Karpas-422 (cell line): Measurements from ENCODE around the gene PRKN. TPM values are rescaled to one million over a fixed set of nuclear protein-coding genes. Genes with fewer than 3 reads are reported as not detected.
"Not testable (repeated sequence)": the region's sequence is repeated elsewhere in the genome, so short reads cannot be mapped to it uniquely, and the experiment has no call there.

ENCODE experiments used
- DNase-seq: peaks from one replicate; pipeline ENCODE4 v3.0.0-alpha.2; 2015
- H2AFZ ChIP-seq: fragments of 200-600 bp; sonication (generic); 2 replicates; pipeline ENCODE4 v1.6.1; 2014; ENCODE audit warnings: antibody characterized with exemption, low read length, mixed read lengths
- H3K27ac ChIP-seq: fragments of 200-600 bp; sonication (generic); 2 replicates; pipeline ENCODE4 v1.5.1; 2014; ENCODE audit warnings: mild to moderate bottlenecking, low read length, moderate library complexity
- H3K27me3 ChIP-seq: fragments of 200-600 bp; sonication (generic); 2 replicates; pipeline ENCODE4 v1.6.1; 2014; ENCODE audit warnings: low read length, mixed read lengths
- H3K36me3 ChIP-seq: fragments of 200-600 bp; sonication (generic); 2 replicates; pipeline ENCODE4 v1.6.1; 2014; ENCODE audit warnings: low read length, mixed read lengths; ENCODE audit not compliant: insufficient read depth
- H3K4me1 ChIP-seq: fragments of 200-600 bp; sonication (generic); 2 replicates; pipeline ENCODE4 v1.6.1; 2014; ENCODE audit warnings: mild to moderate bottlenecking, low read length, mixed read lengths
- H3K4me2 ChIP-seq: fragments of 200-600 bp; sonication (generic); 2 replicates; pipeline ENCODE4 v1.6.1; 2014; ENCODE audit warnings: low read length, low read depth, mild to moderate bottlenecking; ENCODE audit not compliant: poor library complexity, severe bottlenecking
- H3K4me3 ChIP-seq: fragments of 200-600 bp; sonication (generic); 2 replicates; pipeline ENCODE4 v1.5.1; 2014; ENCODE audit warnings: mild to moderate bottlenecking, antibody characterized with exemption, low read length, mixed read lengths
- H3K79me2 ChIP-seq: fragments of 200-600 bp; sonication (generic); 2 replicates; pipeline ENCODE4 v1.6.1; 2014; ENCODE audit warnings: mild to moderate bottlenecking, low read length, mixed read lengths
- H3K9ac ChIP-seq: fragments of 200-600 bp; sonication (generic); 2 replicates; pipeline ENCODE4 v1.6.0; 2014; ENCODE audit warnings: low read length
- H3K9me2 ChIP-seq: fragments of 200-600 bp; sonication (generic), shearing (Covaris generic); replicated peaks from 2 replicates; pipeline ENCODE4 v1.6.0; 2014; ENCODE audit warnings: mild to moderate bottlenecking, low read length, moderate library complexity; ENCODE audit not compliant: insufficient read depth
- H3K9me3 ChIP-seq: fragments of 300-700, 200-600 bp; sonication (generic); 2 replicates; pipeline ENCODE4 v1.6.1; 2014; ENCODE audit warnings: low read length, mixed read lengths
- H4K20me1 ChIP-seq: fragments of 200-600 bp; sonication (generic); 2 replicates; pipeline ENCODE4 v1.6.1; 2014; ENCODE audit warnings: mild to moderate bottlenecking, antibody characterized with exemption, low read length, low read depth; ENCODE audit not compliant: insufficient read depth
- total RNA-seq: library from RNA; depleted of rRNA; stranded (reverse); fragments of >200 nt; shearing (Covaris generic); gene quantifications from 2 replicates; pipeline ENCODE4 v1.2.3, GENCODE V29; 2014; ENCODE audit warnings: low replicate concordance

The PRKN gene
- total RNA-seq, 1 experiment from 2014 or later, result not detected

- no peak for DNase-seq
- Histone ChIP-seq H3K4me3 (no peak overlapping the region), H3K36me3 (no peaks in the 10 kb centered on the region), H3K27me3 (no peaks in the 10 kb centered on the region), H3K9me2 (no peaks in the 10 kb centered on the region), H3K9ac (no peak overlapping the region), H3K79me2 (no peaks in the 10 kb centered on the region), H2AFZ (no peak overlapping the region), H3K4me2 (no peak overlapping the region), H3K4me1 (no peaks in the 10 kb centered on the region), H3K9me3 (peaks cover 9% of the 10 kb centered on the region), H3K27ac (no peak overlapping the region), H4K20me1 (no peaks in the 10 kb centered on the region)
These were observed 44.4 kb downstream of the PRKN start for GRCh38 chr6:162683135-162683534.

DNA sequence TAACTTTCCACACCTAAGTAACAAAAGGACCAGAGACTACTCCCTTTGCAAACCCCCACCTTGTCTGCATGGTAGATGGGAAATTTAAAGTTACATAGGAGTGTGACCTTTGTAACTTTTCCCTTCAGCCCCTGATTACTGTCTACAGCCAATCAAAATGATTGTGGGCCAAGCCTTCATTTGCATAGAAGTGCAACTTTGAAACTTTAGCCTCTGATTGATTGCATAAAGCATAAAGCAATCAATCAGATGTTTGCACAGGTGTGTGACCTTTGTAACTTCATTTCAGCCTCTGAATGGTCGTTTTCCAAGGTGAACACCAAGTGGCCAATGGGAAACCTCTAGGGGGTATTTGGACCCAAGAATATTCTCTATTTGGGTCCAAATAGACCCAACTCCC, 46.1 kb downstream of the PRKN start:
- Histone ChIP-seq H4K20me1 (no peaks in the 10 kb centered on the region), H3K4me3 (no peak overlapping the region), H3K4me1 (no peaks in the 10 kb centered on the region), H3K9me3 (peaks cover 9% of the 10 kb centered on the region), H2AFZ (no peak overlapping the region), H3K27ac (no peak overlapping the region), H3K4me2 (no peak overlapping the region), H3K36me3 (no peaks in the 10 kb centered on the region), H3K27me3 (no peaks in the 10 kb centered on the region), H3K9ac (no peak overlapping the region), H3K9me2 (no peaks in the 10 kb centered on the region), H3K79me2 (no peaks in the 10 kb centered on the region)
- DNase-seq, result no peak

DNA sequence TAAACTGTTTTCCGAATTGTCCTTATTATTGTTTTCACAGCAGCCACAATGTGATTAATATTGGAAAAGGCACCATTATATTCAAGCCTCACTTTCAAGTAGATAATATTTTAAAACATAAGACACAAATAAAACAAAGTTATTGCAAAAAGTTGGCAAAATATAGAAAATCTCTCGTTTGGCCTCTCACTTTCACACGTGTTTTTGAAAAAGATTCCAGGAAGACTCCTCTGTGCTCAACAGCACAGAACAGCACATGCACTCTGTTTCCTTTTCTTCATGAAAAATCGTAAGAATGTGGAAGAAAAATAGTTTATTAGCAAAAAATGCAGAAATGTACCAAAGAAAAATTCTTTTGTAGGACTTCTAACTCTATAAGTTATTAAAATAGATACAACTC, 46.7 kb downstream of the PRKN start:
- no peaks in the 10 kb centered on the region for H3K27me3 ChIP-seq
- no peak overlapping the region for H3K9ac ChIP-seq
- H3K4me2 ChIP-seq, result no peak overlapping the region
- no peaks in the 10 kb centered on the region for H4K20me1 ChIP-seq
- H3K9me3 ChIP-seq, result peaks cover 9% of the 10 kb centered on the region
- H3K4me3 ChIP-seq, result no peak overlapping the region
- no peak overlapping the region for H2AFZ ChIP-seq
- no peaks in the 10 kb centered on the region for H3K9me2 ChIP-seq
- no peaks in the 10 kb centered on the region for H3K36me3 ChIP-seq
- no peak overlapping the region for H3K27ac ChIP-seq
- no peaks in the 10 kb centered on the region for H3K79me2 ChIP-seq
- H3K4me1 ChIP-seq, result no peaks in the 10 kb centered on the region
- no peak for DNase-seq

- H3K9ac ChIP-seq, result no peak overlapping the region
- H4K20me1 ChIP-seq, result no peaks in the 10 kb centered on the region
- H3K27ac ChIP-seq, result no peak overlapping the region
- no peak overlapping the region for H2AFZ ChIP-seq
- H3K27me3 ChIP-seq, result no peaks in the 10 kb centered on the region
- no peak overlapping the region for H3K4me3 ChIP-seq
- H3K9me3 ChIP-seq, result peaks cover 5% of the 10 kb centered on the region
- no peaks in the 10 kb centered on the region for H3K4me1 ChIP-seq
- no peak overlapping the region for H3K4me2 ChIP-seq
- H3K79me2 ChIP-seq, result no peaks in the 10 kb centered on the region
- no peaks in the 10 kb centered on the region for H3K9me2 ChIP-seq
- H3K36me3 ChIP-seq, result no peaks in the 10 kb centered on the region
- no peak for DNase-seq
These were observed 47.2 kb downstream of the PRKN start for GRCh38 chr6:162680367-162680766.

- Histone ChIP-seq H3K9ac (no peak overlapping the region), H3K4me1 (no peaks in the 10 kb centered on the region), H3K9me2 (no peaks in the 10 kb centered on the region), H2AFZ (no peak overlapping the region), H3K27me3 (no peaks in the 10 kb centered on the region), H3K4me3 (no peak overlapping the region), H4K20me1 (no peaks in the 10 kb centered on the region), H3K36me3 (no peaks in the 10 kb centered on the region), H3K79me2 (no peaks in the 10 kb centered on the region), H3K27ac (no peak overlapping the region), H3K9me3 (peaks cover 7% of the 10 kb centered on the region), H3K4me2 (no peak overlapping the region)
- no peak for DNase-seq
These were observed 47.9 kb downstream of the PRKN start for GRCh38 chr6:162679681-162680080.

DNA sequence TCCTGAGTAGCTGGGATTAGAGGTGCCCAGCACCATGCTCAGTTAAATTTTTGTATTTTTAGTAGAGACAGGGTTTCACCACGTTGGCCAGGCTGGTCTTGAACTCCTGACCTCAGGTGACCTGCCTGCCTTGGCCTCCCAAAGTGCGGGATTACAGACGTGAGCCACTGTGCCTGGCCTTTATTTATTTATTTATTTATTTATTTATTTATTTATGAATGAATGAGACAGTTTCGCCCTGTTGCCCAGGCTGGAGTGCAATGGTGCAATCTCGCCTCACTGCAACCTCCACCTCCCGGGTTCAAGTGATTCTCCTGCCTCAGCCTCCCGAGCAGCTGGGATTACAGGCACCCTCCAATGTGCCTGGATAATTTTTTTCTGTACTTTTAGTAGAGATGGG, 48.7 kb downstream of the PRKN start:
- H3K4me2 ChIP-seq, H2AFZ ChIP-seq, H3K9ac ChIP-seq, H3K9me3 ChIP-seq, H3K27me3 ChIP-seq, H3K4me1 ChIP-seq, H3K4me3 ChIP-seq, H3K27ac ChIP-seq, H3K9me2 ChIP-seq, H4K20me1 ChIP-seq, H3K36me3 ChIP-seq, DNase-seq, H3K79me2 ChIP-seq: not testable (repeated sequence)

DNA sequence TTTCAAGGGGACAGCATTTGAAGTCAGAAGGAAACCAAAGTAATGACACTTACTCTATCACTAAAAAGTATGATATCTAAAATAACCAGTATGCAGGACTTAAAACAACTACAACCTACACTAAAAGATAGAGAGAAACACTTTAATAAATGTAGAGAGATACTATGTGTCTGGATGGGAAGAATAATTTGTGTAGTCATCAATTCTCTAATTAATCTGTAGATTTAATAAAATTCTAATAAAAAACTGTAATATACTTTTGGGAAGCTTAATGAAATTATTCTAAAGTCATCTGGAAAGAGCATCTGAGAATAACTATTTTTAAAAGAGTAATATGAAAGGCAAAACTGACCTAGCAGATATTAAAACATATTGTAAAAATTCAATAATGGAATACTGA, 52.1 kb downstream of the PRKN start:
- peaks cover 7% of the 10 kb centered on the region for H3K9me3 ChIP-seq
- H2AFZ ChIP-seq, result no peak overlapping the region
- no peaks in the 10 kb centered on the region for H3K9me2 ChIP-seq
- no peaks in the 10 kb centered on the region for H3K36me3 ChIP-seq
- no peaks in the 10 kb centered on the region for H3K27me3 ChIP-seq
- H3K4me1 ChIP-seq, result no peaks in the 10 kb centered on the region
- H3K9ac ChIP-seq, result no peak overlapping the region
- H4K20me1 ChIP-seq, result no peaks in the 10 kb centered on the region
- no peak overlapping the region for H3K4me3 ChIP-seq
- H3K4me2 ChIP-seq, result no peak overlapping the region
- no peak for DNase-seq
- H3K79me2 ChIP-seq, result no peaks in the 10 kb centered on the region
- no peak overlapping the region for H3K27ac ChIP-seq

- H3K4me1 ChIP-seq, result no peaks in the 10 kb centered on the region
- H4K20me1 ChIP-seq, result no peaks in the 10 kb centered on the region
- no peak overlapping the region for H3K27ac ChIP-seq
- H3K9me2 ChIP-seq, result no peaks in the 10 kb centered on the region
- no peak overlapping the region for H3K4me2 ChIP-seq
- DNase-seq, result no peak
- no peaks in the 10 kb centered on the region for H3K27me3 ChIP-seq
- peaks cover 5% of the 10 kb centered on the region for H3K9me3 ChIP-seq
- H3K36me3 ChIP-seq, result no peaks in the 10 kb centered on the region
- no peak overlapping the region for H3K9ac ChIP-seq
- no peak overlapping the region for H3K4me3 ChIP-seq
- H2AFZ ChIP-seq, result no peak overlapping the region
- no peaks in the 10 kb centered on the region for H3K79me2 ChIP-seq
These were observed 53.1 kb downstream of the PRKN start for GRCh38 chr6:162674452-162674851.

DNA sequence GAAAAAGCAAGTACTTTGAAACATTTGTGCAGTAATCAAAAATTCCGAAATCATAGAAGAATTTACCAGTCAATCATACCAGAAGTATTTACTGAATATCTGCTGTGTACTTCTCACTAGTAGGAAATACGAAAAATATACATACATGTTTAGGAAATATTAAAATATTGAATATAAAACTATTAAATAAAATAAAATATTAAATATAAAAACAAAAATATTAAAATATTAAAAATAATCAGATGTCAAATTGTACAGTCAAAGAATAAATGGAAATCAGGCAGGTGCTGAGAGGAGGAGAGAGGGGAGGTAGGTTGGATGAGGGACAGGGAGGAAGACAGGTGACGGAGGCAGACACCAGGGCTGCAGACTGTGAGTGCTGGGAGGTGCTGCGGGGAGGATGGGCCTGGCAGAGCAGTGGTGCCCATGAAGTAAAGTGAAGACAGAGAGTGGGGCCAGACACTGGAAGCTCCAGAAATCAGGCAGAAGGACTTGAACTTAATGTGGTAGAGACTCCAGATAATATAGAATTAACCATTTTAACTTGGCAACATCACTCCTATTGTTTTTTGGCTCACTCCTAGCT, 55.9 kb downstream of the PRKN start:
- no peaks in the 10 kb centered on the region for H3K4me1 ChIP-seq
- no peaks in the 10 kb centered on the region for H3K79me2 ChIP-seq
- H3K9ac ChIP-seq, result no peak overlapping the region
- no peaks in the 10 kb centered on the region for H4K20me1 ChIP-seq
- no peaks in the 10 kb centered on the region for H3K27me3 ChIP-seq
- no peak overlapping the region for H3K4me3 ChIP-seq
- no peak overlapping the region for H2AFZ ChIP-seq
- H3K36me3 ChIP-seq, result no peaks in the 10 kb centered on the region
- H3K27ac ChIP-seq, result no peak overlapping the region
- DNase-seq, result no peak
- no peak overlapping the region for H3K4me2 ChIP-seq
- no peaks in the 10 kb centered on the region for H3K9me2 ChIP-seq
- H3K9me3 ChIP-seq, result peaks cover 14% of the 10 kb centered on the region
